Endothelial cell (in vitro differentiated cells): ENCODE results near the gene CTXND1. TPM values are rescaled to one million over a fixed set of nuclear protein-coding genes. Genes with fewer than 3 reads are reported as not detected.

Experiments
- DNase-seq: peaks from one replicate; pipeline ENCODE4 v3.0.0; 2021; ENCODE audit warnings: low spot score
- H3K27ac Mint-ChIP-seq: one replicate; pipeline ENCODE4 v1.8.0; 2021; ENCODE audit warnings: mixed read lengths, inconsistent platforms; ENCODE audit not compliant: unreplicated experiment
- H3K27me3 Mint-ChIP-seq: one replicate; pipeline ENCODE4 v1.8.0; 2021; ENCODE audit warnings: mild to moderate bottlenecking, moderate library complexity, mixed read lengths, inconsistent platforms; ENCODE audit not compliant: unreplicated experiment
- H3K36me3 Mint-ChIP-seq: one replicate; pipeline ENCODE4 v1.8.0; 2021; ENCODE audit warnings: mild to moderate bottlenecking, low read depth, mixed read lengths, inconsistent platforms; ENCODE audit not compliant: unreplicated experiment
- H3K4me1 Mint-ChIP-seq: one replicate; pipeline ENCODE4 v1.8.0; 2021; ENCODE audit warnings: mild to moderate bottlenecking, mixed read lengths, inconsistent platforms; ENCODE audit not compliant: unreplicated experiment
- H3K4me3 Mint-ChIP-seq: one replicate; pipeline ENCODE4 v1.8.0; 2021; ENCODE audit warnings: mild to moderate bottlenecking, mixed read lengths, inconsistent platforms; ENCODE audit not compliant: unreplicated experiment
- H3K9me3 Mint-ChIP-seq: one replicate; pipeline ENCODE4 v1.8.0; 2021; ENCODE audit warnings: mixed read lengths, inconsistent platforms; ENCODE audit not compliant: unreplicated experiment
- CTCF ChIP-seq: fragments of 200-600 bp; sonication (generic); IDR thresholded peaks from one replicate; pipeline ENCODE4 v1.5.0; 2021; ENCODE audit warnings: antibody characterized with exemption; ENCODE audit not compliant: unreplicated experiment
- total RNA-seq: library from RNA; stranded (reverse); fragmentation: NEBNext Ultra II Directional; extraction: Animal tissue kit (Norgen Biotek cat#: 25700); gene quantifications from one replicate; pipeline ENCODE4 v1.2.1, GENCODE V29; 2021; ENCODE audit not compliant: unreplicated experiment

Gene CTXND1
- total RNA-seq, 1 donor from 2014 or later = 0.03 TPM

GRCh38 chr15:80268101-80268500 is 16.1 kb upstream of the CTXND1 start:
- H3K9me3 Mint-ChIP-seq = no peaks in the 10 kb centered on the region
- H3K4me3 Mint-ChIP-seq = peak overlapping the region; percentile 10
- H3K36me3 Mint-ChIP-seq = no peaks in the 10 kb centered on the region
- no peak for DNase-seq
- H3K27ac Mint-ChIP-seq = no peak overlapping the region
- peaks cover 6% of the 10 kb centered on the region for H3K27me3 Mint-ChIP-seq
- TF ChIP-seq CTCF = no peak
- no peaks in the 10 kb centered on the region for H3K4me1 Mint-ChIP-seq

DNA sequence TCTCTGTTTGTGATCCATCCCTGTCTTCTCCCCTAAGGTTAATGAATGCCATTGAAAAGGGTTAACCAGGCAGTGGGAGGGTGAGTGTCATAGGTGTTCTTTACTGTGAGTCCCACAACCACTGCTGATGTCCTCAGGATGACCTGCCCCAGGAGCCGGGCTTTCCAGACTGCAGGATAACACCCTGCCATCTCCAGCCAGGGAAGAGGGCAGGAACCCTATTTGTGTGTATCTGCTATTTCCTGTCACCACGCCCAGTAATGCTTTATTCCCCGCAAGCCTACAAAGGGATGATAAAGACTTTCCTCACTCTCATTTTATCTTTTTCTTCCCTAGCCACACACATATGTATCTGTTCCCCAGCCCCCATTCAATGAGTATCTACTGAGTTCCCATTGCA is 15.6 kb upstream of the CTXND1 start:
- no peak for TF ChIP-seq CTCF
- no peaks in the 10 kb centered on the region for H3K36me3 Mint-ChIP-seq
- peaks cover 6% of the 10 kb centered on the region for H3K27me3 Mint-ChIP-seq
- H3K4me1 Mint-ChIP-seq = no peaks in the 10 kb centered on the region
- H3K4me3 Mint-ChIP-seq = no peak overlapping the region
- no peak overlapping the region for H3K27ac Mint-ChIP-seq
- H3K9me3 Mint-ChIP-seq = no peaks in the 10 kb centered on the region
- no peak for DNase-seq

DNA sequence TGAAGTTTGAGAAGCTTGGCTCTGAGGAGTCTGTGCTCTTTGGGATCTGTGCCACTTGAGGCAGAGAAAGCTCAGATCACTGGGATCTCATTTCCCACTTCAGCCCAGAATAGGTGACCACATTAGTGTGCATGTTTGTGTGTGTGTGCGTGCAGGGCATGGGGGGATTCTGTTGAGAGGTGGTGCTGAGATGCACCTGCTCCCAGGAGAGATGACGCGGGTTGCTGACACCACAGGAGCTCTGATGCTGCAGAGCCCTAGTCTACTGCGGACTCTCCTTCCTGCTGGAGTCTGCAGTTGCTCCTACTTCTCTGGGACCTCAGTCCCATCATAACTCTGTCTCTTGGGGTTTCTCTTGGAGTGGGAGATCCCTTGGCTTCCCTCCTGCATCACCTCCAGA is 14.7 kb upstream of the CTXND1 start:
- Mint-ChIP-seq H3K36me3 (no peaks in the 10 kb centered on the region), H3K9me3 (no peaks in the 10 kb centered on the region), H3K27ac (no peak overlapping the region), H3K4me1 (no peaks in the 10 kb centered on the region), H3K4me3 (no peak overlapping the region), H3K27me3 (peaks cover 6% of the 10 kb centered on the region)
- no peak for DNase-seq
- no peak for TF ChIP-seq CTCF

DNA sequence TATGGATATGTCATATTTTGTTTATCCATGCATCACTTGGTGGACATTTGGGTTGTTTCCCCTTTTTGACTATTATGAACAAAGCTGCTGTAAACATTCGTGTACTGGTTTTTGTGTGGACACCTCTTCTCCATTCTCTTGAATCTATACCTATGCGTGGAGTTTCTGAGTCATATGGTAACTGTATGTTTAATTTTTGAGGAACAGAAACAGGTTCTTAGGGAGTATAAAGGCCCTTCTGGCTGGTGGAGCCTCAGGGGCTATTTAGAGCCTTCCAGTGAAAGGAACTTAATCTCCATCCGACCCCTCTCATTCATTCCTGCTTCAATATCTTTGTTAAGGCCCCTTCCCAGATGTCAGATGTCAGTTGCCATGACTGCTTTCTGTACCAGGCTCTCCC is 14.1 kb upstream of the CTXND1 start:
- Mint-ChIP-seq H3K27me3 (peaks cover 4% of the 10 kb centered on the region), H3K4me1 (no peaks in the 10 kb centered on the region), H3K9me3 (no peaks in the 10 kb centered on the region), H3K36me3 (no peaks in the 10 kb centered on the region), H3K27ac (no peak overlapping the region), H3K4me3 (no peak overlapping the region)
- no peak for TF ChIP-seq CTCF
- DNase-seq = no peak

- TF ChIP-seq CTCF = no peak
- no peaks in the 10 kb centered on the region for H3K9me3 Mint-ChIP-seq
- H3K36me3 Mint-ChIP-seq = no peaks in the 10 kb centered on the region
- peaks cover 4% of the 10 kb centered on the region for H3K27me3 Mint-ChIP-seq
- H3K4me1 Mint-ChIP-seq = no peaks in the 10 kb centered on the region
- DNase-seq = no peak
- no peak overlapping the region for H3K4me3 Mint-ChIP-seq
- no peak overlapping the region for H3K27ac Mint-ChIP-seq
These were observed 13.0 kb upstream of the CTXND1 start for GRCh38 chr15:80265021-80265420.
